Measurements from ENCODE around the gene C3orf38. TPM values are rescaled to one million over a fixed set of nuclear protein-coding genes. Genes with fewer than 3 reads are reported as not detected.

C3orf38 gene
- total RNA-seq, 4 donors from 2014 or later = 11.9 to 24.1 (median 18.3) TPM

DNA sequence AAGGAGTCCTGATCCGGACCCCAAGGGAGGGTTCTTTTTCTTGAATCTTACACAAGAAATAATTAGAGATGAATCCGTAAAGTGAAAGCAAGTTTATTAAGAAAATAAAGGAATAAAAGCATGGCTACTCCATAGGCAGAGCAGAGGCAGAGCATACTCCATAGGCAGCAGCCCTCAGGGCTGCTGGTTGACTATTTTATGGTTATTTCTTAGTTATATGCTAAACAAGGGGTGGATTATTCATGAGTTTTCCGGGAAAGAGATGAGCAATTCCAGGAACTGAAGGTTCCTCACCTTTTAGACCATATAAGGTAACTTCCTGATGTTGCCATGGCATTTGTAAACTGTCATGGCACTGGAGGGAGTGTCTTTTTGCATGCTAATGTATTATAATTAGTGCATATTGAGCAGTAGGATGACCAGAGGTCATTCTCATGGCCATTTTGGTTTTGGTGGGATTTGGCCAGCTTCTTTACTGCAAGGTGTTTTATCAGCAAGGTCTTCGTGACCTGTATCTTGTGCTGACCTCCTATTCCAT, 42.2 kb downstream of the C3orf38 start:
- in situ Hi-C loops (cut with MboI; ENCODE audit: low pct_ligation_motif_present in 1 of 4, low pct_unique_long_range_greater_than_20kb in 1 of 4, low sequenced_read_pairs in 3 of 4) (no loop called here), intact Hi-C loops (cut with DNase I; ENCODE audit: low total_unique reads) (no loop called here)
- DNase-seq = no peak
- TF ChIP-seq POLR2AphosphoS5 (IDR thresholded peaks at IDR 0.05) (no peak), POLR2A (IDR thresholded peaks at IDR 0.05) (no peak), EP300 (IDR thresholded peaks at IDR 0.05; ENCODE audit: low read depth) (no peak)
- TF ChIP-seq, protein P1, sequence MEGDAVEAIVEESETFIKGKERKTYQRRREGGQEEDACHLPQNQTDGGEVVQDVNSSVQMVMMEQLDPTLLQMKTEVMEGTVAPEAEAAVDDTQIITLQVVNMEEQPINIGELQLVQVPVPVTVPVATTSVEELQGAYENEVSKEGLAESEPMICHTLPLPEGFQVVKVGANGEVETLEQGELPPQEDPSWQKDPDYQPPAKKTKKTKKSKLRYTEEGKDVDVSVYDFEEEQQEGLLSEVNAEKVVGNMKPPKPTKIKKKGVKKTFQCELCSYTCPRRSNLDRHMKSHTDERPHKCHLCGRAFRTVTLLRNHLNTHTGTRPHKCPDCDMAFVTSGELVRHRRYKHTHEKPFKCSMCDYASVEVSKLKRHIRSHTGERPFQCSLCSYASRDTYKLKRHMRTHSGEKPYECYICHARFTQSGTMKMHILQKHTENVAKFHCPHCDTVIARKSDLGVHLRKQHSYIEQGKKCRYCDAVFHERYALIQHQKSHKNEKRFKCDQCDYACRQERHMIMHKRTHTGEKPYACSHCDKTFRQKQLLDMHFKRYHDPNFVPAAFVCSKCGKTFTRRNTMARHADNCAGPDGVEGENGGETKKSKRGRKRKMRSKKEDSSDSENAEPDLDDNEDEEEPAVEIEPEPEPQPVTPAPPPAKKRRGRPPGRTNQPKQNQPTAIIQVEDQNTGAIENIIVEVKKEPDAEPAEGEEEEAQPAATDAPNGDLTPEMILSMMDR (IDR thresholded peaks at IDR 0.05) = no peak
- WGBS, 2 donors (ENCODE audit: low coverage in 1 of 2) = 64 to 68% methylated on average over 3 to 4 of the region's 4 CpGs
- no peaks in the 10 kb centered on the region for H3K4me1 ChIP-seq
- no peaks in the 10 kb centered on the region for H3K36me3 ChIP-seq
- H3K27ac ChIP-seq = no peak overlapping the region
- H3K27me3 ChIP-seq = no peaks in the 10 kb centered on the region
- H3K4me3 ChIP-seq = no peak overlapping the region
- no peaks in the 10 kb centered on the region for H3K9me3 ChIP-seq

DNA sequence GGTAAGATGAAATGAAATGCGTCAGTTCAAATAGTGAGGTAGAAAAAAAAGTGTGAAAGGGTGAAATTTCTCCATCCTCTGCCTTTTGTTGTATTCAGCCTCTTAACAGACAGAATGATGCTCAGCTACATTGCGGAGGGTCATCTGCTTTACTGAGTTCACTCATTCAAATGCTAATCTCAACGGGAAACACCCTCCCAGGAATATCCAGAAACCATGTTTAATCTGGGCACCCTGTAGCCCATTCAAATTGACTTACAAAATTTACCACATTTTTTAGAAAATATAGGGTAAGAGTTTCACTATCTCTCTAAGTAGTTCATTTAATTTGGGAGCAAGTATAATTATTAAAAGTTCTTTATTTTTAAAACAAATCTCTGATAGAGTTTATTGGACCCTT, 42.9 kb downstream of the C3orf38 start:
- Histone ChIP-seq H3K9me3 (no peaks in the 10 kb centered on the region), H3K27me3 (no peaks in the 10 kb centered on the region), H3K4me3 (no peak overlapping the region), H3K27ac (no peak overlapping the region), H3K36me3 (no peaks in the 10 kb centered on the region), H3K4me1 (no peaks in the 10 kb centered on the region)
- in situ Hi-C loops (cut with MboI; ENCODE audit: low pct_ligation_motif_present in 1 of 4, low pct_unique_long_range_greater_than_20kb in 1 of 4, low sequenced_read_pairs in 3 of 4) (no loop called here), intact Hi-C loops (cut with DNase I; ENCODE audit: low total_unique reads) (no loop called here)
- DNase-seq = no peak
- 50 to 100% methylated on average over 1 to 3 of the region's 3 CpGs for WGBS, 2 donors (ENCODE audit: low coverage in 1 of 2)
- TF ChIP-seq POLR2A (IDR thresholded peaks at IDR 0.05) = no peak

DNA sequence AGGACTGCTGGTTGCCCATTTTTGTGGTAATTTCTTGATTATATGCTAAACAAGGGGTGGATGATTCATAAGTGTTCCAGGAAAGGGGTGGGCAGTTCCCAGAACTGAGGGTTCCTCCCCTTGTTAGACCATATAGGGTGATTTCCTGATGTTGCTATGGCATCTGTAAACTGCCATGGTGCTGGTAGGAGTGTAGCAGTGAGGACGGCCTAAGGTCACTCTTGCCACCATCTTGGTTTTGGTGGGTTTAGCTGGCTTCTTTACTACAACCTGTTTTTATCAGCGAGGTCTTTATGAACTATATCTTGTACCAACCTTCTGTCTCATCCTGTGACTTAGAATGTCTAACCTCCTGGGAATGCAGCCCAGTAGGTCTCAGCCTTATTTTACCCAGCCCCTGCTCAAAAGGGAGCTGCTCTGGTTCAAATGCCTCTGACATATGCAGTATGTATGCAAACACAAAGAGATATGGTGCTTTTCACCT, 46.2 kb downstream of the C3orf38 start:
- H3K36me3 ChIP-seq = no peaks in the 10 kb centered on the region
- H3K4me1 ChIP-seq = no peaks in the 10 kb centered on the region
- no peak for TF ChIP-seq EP300 (IDR thresholded peaks at IDR 0.05; ENCODE audit: low read depth)
- TF ChIP-seq POLR2A (IDR thresholded peaks at IDR 0.05) = no peak
- TF ChIP-seq, protein P1 (IDR thresholded peaks at IDR 0.05) = no peak
- TF ChIP-seq POLR2AphosphoS5 (IDR thresholded peaks at IDR 0.05) = no peak
- intact Hi-C loops (cut with DNase I; ENCODE audit: low total_unique reads) = no loop called here
- 71% methylated on average over 2 of the region's 2 CpGs; no CpG with 5 or more reads in 1 of the 2 donors for WGBS, 2 donors (ENCODE audit: low coverage in 1 of 2)
- no peaks in the 10 kb centered on the region for H3K27me3 ChIP-seq
- H3K4me3 ChIP-seq = no peak overlapping the region
- in situ Hi-C loops (cut with MboI; ENCODE audit: low pct_ligation_motif_present in 1 of 4, low pct_unique_long_range_greater_than_20kb in 1 of 4, low sequenced_read_pairs in 3 of 4) = no loop called here
- H3K9me3 ChIP-seq = no peaks in the 10 kb centered on the region
- no peak overlapping the region for H3K27ac ChIP-seq
- no peak for DNase-seq

DNA sequence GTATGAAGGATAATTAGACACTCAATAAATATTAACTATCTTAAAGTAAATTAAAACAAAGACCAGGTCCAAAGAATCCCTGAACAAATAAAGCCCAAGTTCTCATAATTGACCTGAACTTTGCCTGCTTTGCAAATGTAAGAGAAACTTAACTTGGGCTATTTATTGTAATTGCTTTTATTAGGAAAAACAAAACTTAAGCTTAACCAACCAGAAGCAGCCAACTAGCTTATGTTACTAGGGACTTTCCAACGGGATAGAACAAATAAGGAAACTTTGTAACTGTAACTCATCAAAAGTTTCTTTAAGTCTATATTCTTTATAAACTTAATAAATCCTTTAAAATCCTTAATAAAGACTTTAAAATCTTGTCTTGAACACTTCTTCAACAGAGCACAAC, 48.4 kb downstream of the C3orf38 start:
- TF ChIP-seq POLR2AphosphoS5 (IDR thresholded peaks at IDR 0.05) = no peak
- TF ChIP-seq POLR2A (IDR thresholded peaks at IDR 0.05) = no peak
- no peak for TF ChIP-seq EP300 (IDR thresholded peaks at IDR 0.05; ENCODE audit: low read depth)
- TF ChIP-seq, protein P1 (IDR thresholded peaks at IDR 0.05) = no peak
- Histone ChIP-seq H3K9me3 (no peaks in the 10 kb centered on the region), H3K27ac (no peak overlapping the region), H3K27me3 (no peaks in the 10 kb centered on the region), H3K4me1 (no peaks in the 10 kb centered on the region), H3K4me3 (no peak overlapping the region), H3K36me3 (no peaks in the 10 kb centered on the region)
- no peak for DNase-seq
- intact Hi-C loops (cut with DNase I; ENCODE audit: low total_unique reads) = no loop called here
- 20 to 36% methylated on average over 1 of the region's 1 CpG for WGBS, 2 donors (ENCODE audit: low coverage in 1 of 2)
- in situ Hi-C loops (cut with MboI; ENCODE audit: low pct_ligation_motif_present in 1 of 4, low pct_unique_long_range_greater_than_20kb in 1 of 4, low sequenced_read_pairs in 3 of 4) = no loop called here

DNA sequence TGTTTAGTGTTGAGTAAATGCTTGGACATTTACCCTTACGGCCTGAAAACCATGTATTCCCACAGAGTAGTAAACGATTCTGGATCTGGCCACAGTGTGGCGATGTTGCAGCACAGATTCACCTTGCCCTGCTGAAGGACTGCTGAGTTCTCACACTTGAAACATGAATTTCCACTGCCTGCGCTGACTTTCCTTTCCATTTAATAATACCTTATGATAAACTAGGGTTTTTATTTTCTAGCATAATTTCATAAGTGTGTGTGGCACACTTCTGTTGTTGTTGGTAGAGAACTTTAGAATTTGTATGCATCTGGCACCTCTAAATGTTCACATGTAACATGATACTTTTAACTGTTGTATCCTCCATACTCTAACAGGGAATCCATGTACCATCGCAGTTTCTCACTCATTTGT, 53.9 kb downstream of the C3orf38 start:
- intact Hi-C loops (cut with DNase I; ENCODE audit: low total_unique reads) (no loop called here), in situ Hi-C loops (cut with MboI; ENCODE audit: low pct_ligation_motif_present in 1 of 4, low pct_unique_long_range_greater_than_20kb in 1 of 4, low sequenced_read_pairs in 3 of 4) (loop anchor here (10.0 to 25.0 kb wide), 3 partner anchors 884 to 1984 kb away; partner anchors contain the start of gene EPHA3 (in 2 of the 4))
- DNase-seq = peak; percentile 65
- Histone ChIP-seq H3K4me3 (no peak overlapping the region), H3K4me1 (no peaks in the 10 kb centered on the region), H3K36me3 (no peaks in the 10 kb centered on the region), H3K27ac (no peak overlapping the region), H3K27me3 (no peaks in the 10 kb centered on the region), H3K9me3 (no peaks in the 10 kb centered on the region)
- TF ChIP-seq POLR2A (IDR thresholded peaks at IDR 0.05) = no peak
- TF ChIP-seq POLR2AphosphoS5 (IDR thresholded peaks at IDR 0.05) = no peak
- TF ChIP-seq, protein P1 (IDR thresholded peaks at IDR 0.05) = peak; percentile 66 to 82 (median 81)
- no peak for TF ChIP-seq EP300 (IDR thresholded peaks at IDR 0.05; ENCODE audit: low read depth)
- 4 to 7% methylated on average over 5 of the region's 5 CpGs for WGBS, 2 donors (ENCODE audit: low coverage in 1 of 2)

All from transverse colon (tissue), 4 donors.